Measurements from ENCODE around the gene ACIN1.

ACIN1 gene

GRCh38 chr14:23051141-23052057, 43.5 kb downstream of the ACIN1 start:
- H4K91ac ChIP-seq (ENCODE audit: low read length): no peak overlapping the region
- no peaks in the 10 kb centered on the region for H3K9me3 ChIP-seq (ENCODE audit: control insufficient read depth, low read length)
- no peak overlapping the region for H2BK5ac ChIP-seq (ENCODE audit: low read depth, low read length, poor library complexity, severe bottlenecking)
- no peak overlapping the region for H3K4me2 ChIP-seq (ENCODE audit: low read length, poor library complexity, severe bottlenecking)
- no peaks in the 10 kb centered on the region for H3K27me3 ChIP-seq (ENCODE audit: control insufficient read depth in 1 of 2, insufficient read depth in 1 of 2, low read length in 2 of 2)
- 89% methylated on average over 3 of the region's 5 CpGs for WGBS
- H3K4me3 ChIP-seq (ENCODE audit: insufficient read depth in 1 of 2, low read depth in 1 of 2, low read length in 2 of 2): no peak overlapping the region
- H3K4me1 ChIP-seq (ENCODE audit: control insufficient read depth, insufficient read depth, low read depth, low read length): peaks cover 25% of the 10 kb centered on the region
- no peak overlapping the region for H2AFZ ChIP-seq (ENCODE audit: low read depth, low read length)
- no peak overlapping the region for H4K8ac ChIP-seq (ENCODE audit: low read length)
- no peak overlapping the region for H2BK15ac ChIP-seq (ENCODE audit: low read depth, poor library complexity, severe bottlenecking)
- no peak overlapping the region for H3K4ac ChIP-seq (ENCODE audit: low read depth in 1 of 2, low read length in 2 of 2)
- DNase-seq: no peak
- H3K27ac ChIP-seq (ENCODE audit: low read length, poor library complexity, severe bottlenecking): no peak overlapping the region
- no peak overlapping the region for H2BK120ac ChIP-seq (ENCODE audit: low read depth, low read length)
- H2BK12ac ChIP-seq (ENCODE audit: low read length in 2 of 2): no peak overlapping the region
- H3K14ac ChIP-seq (ENCODE audit: low read length in 2 of 2): no peak overlapping the region
- H3K79me1 ChIP-seq (replicated peaks; ENCODE audit: low read length, poor library complexity, severe bottlenecking): peaks cover 5% of the 10 kb centered on the region
- H3K36me3 ChIP-seq (ENCODE audit: control insufficient read depth in 1 of 2, insufficient read depth in 2 of 2, low read depth in 1 of 2, low read length in 2 of 2): peaks cover 0 to 53% of the 10 kb centered on the region in 2 experiments
- no peak overlapping the region for H3K23ac ChIP-seq (ENCODE audit: low read length in 2 of 2)
- H3K18ac ChIP-seq (ENCODE audit: low read depth in 1 of 2, low read length in 2 of 2): no peak overlapping the region
- H2AK5ac ChIP-seq (ENCODE audit: low read length, severe bottlenecking): no peak overlapping the region
- H3K9ac ChIP-seq (ENCODE audit: low read length): no peak overlapping the region

DNA sequence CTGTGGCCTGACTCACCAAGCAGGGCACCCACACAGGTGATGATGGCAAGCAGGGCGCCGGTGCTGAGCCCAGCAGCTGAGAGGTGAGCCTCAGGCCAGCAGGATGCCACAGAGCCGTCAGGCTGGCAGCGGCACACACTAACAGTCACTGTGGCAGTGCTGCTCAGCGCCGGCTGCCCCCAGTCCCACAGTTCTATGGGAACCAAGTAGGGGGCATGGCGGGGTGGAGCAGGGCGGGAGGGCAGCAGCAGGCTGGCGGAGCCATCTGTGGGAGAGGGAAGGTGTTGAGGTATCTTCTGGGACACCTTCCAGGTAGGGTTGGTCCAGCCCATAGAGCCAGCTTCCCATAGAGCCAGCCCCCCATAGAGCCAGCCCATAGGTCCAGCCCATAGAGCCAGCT, 45.9 kb downstream of the ACIN1 start:
- Histone ChIP-seq H3K4me2 (ENCODE audit: low read length, poor library complexity, severe bottlenecking) (no peak overlapping the region), H3K4ac (ENCODE audit: low read depth in 1 of 2, low read length in 2 of 2) (no peak overlapping the region), H2BK120ac (ENCODE audit: low read depth, low read length) (no peak overlapping the region), H4K91ac (ENCODE audit: low read length) (peak overlapping the region; percentile 46), H3K79me1 (replicated peaks; ENCODE audit: low read length, poor library complexity, severe bottlenecking) (no peaks in the 10 kb centered on the region), H3K9me3 (ENCODE audit: control insufficient read depth, low read length) (no peaks in the 10 kb centered on the region), H2AK5ac (ENCODE audit: low read length, severe bottlenecking) (no peak overlapping the region), H4K8ac (ENCODE audit: low read length) (no peak overlapping the region), H3K27ac (ENCODE audit: low read length, poor library complexity, severe bottlenecking) (no peak overlapping the region), H3K18ac (ENCODE audit: low read depth in 1 of 2, low read length in 2 of 2) (no peak overlapping the region), H3K4me3 (ENCODE audit: insufficient read depth in 1 of 2, low read depth in 1 of 2, low read length in 2 of 2) (no peak overlapping the region), H3K14ac (ENCODE audit: low read length in 2 of 2) (no peak overlapping the region), H3K9ac (ENCODE audit: low read length) (no peak overlapping the region), H2BK15ac (ENCODE audit: low read depth, poor library complexity, severe bottlenecking) (no peak overlapping the region), H2BK5ac (ENCODE audit: low read depth, low read length, poor library complexity, severe bottlenecking) (no peak overlapping the region), H2BK12ac (ENCODE audit: low read length in 2 of 2) (no peak overlapping the region), H3K27me3 (ENCODE audit: control insufficient read depth in 1 of 2, insufficient read depth in 1 of 2, low read length in 2 of 2) (no peaks in the 10 kb centered on the region), H3K36me3 (ENCODE audit: control insufficient read depth in 1 of 2, insufficient read depth in 2 of 2, low read depth in 1 of 2, low read length in 2 of 2) (peaks cover 0 to 43% of the 10 kb centered on the region in 2 experiments), H3K4me1 (ENCODE audit: control insufficient read depth, insufficient read depth, low read depth, low read length) (peaks cover 13% of the 10 kb centered on the region), H2AFZ (ENCODE audit: low read depth, low read length) (no peak overlapping the region), H3K23ac (ENCODE audit: low read length in 2 of 2) (no peak overlapping the region)
- DNase-seq: no peak
- 96% methylated on average over 7 of the region's 9 CpGs for WGBS

DNA sequence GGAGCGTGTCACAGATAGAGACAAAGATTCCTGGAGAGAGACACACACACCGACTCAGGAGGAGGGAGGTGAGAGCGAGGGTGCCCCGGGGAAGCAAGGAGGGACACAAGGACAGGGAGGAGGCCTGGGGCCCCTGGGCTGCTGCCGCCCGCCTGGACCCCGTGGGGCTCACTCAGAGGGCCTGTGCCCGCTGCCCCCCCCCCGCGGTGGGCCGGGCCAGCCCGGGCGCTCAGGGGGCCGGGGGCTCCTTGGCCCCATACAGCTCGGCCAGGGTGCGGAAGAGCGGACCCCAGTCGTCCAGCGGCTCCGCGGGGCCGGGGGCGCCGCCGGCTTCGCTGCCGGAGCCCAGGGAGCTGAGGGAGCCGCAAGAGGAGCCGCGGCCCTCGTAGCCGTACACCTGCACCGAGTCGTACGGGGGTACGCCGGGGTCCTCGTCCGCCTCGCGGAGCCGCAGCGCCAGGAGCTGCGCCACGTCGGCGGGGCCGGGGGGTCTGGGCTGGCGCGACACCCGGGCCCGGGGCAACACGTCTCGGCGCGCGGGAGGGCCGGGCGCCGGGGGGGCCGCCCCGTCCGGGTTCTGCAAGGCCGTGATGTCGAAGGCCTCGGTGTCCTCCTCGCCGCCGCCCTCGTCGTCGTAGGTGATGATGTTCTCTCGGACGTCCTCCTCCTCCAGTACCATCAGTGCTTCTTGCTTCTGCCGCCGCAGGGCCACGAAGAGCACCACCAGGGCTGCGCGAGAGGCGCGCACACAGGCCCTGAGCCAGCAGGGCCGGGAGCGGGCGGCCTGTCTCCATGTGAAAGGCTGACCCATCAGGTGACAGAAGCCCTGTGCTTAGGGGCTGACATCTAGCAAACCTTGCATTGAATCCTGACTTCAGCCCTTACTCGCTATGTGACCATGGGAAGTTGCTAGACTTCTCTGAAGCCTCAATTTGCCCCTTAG, 46.9 kb downstream of the ACIN1 start:
- H3K4me2 ChIP-seq (ENCODE audit: low read length, poor library complexity, severe bottlenecking): no peak overlapping the region
- H4K91ac ChIP-seq (ENCODE audit: low read length): no peak overlapping the region
- peaks cover 13% of the 10 kb centered on the region for H3K4me1 ChIP-seq (ENCODE audit: control insufficient read depth, insufficient read depth, low read depth, low read length)
- H3K9me3 ChIP-seq (ENCODE audit: control insufficient read depth, low read length): no peaks in the 10 kb centered on the region
- H3K27ac ChIP-seq (ENCODE audit: low read length, poor library complexity, severe bottlenecking): no peak overlapping the region
- no peak overlapping the region for H3K4me3 ChIP-seq (ENCODE audit: insufficient read depth in 1 of 2, low read depth in 1 of 2, low read length in 2 of 2)
- no peak overlapping the region for H3K14ac ChIP-seq (ENCODE audit: low read length in 2 of 2)
- no peak overlapping the region for H4K8ac ChIP-seq (ENCODE audit: low read length)
- no peak overlapping the region for H2BK5ac ChIP-seq (ENCODE audit: low read depth, low read length, poor library complexity, severe bottlenecking)
- H2BK12ac ChIP-seq (ENCODE audit: low read length in 2 of 2): no peak overlapping the region
- DNase-seq: no peak
- no peak overlapping the region for H2BK120ac ChIP-seq (ENCODE audit: low read depth, low read length)
- H3K79me1 ChIP-seq (replicated peaks; ENCODE audit: low read length, poor library complexity, severe bottlenecking): no peaks in the 10 kb centered on the region
- no peak overlapping the region for H2AK5ac ChIP-seq (ENCODE audit: low read length, severe bottlenecking)
- no peak overlapping the region for H3K4ac ChIP-seq (ENCODE audit: low read depth in 1 of 2, low read length in 2 of 2)
- H3K23ac ChIP-seq (ENCODE audit: low read length in 2 of 2): no peak overlapping the region
- no peak overlapping the region for H2BK15ac ChIP-seq (ENCODE audit: low read depth, poor library complexity, severe bottlenecking)
- H2AFZ ChIP-seq (ENCODE audit: low read depth, low read length): no peak overlapping the region
- H3K9ac ChIP-seq (ENCODE audit: low read length): no peak overlapping the region
- 98% methylated on average over 80 of the region's 85 CpGs for WGBS
- peaks cover 0 to 38% of the 10 kb centered on the region in 2 experiments for H3K36me3 ChIP-seq (ENCODE audit: control insufficient read depth in 1 of 2, insufficient read depth in 2 of 2, low read depth in 1 of 2, low read length in 2 of 2)
- no peak overlapping the region for H3K18ac ChIP-seq (ENCODE audit: low read depth in 1 of 2, low read length in 2 of 2)
- no peaks in the 10 kb centered on the region for H3K27me3 ChIP-seq (ENCODE audit: control insufficient read depth in 1 of 2, insufficient read depth in 1 of 2, low read length in 2 of 2)
